ENCODE results near the gene EGLN2. TPM values are rescaled to one million over a fixed set of nuclear protein-coding genes. Genes with fewer than 3 reads are reported as not detected.
"Not testable (repeated sequence)": the region's sequence is repeated elsewhere in the genome, so short reads cannot be mapped to it uniquely, and the experiment has no call there.

Gene EGLN2
- total RNA-seq, 4 donors from 2014 or later: 30.3 to 50.9 (median 33.0) TPM

DNA sequence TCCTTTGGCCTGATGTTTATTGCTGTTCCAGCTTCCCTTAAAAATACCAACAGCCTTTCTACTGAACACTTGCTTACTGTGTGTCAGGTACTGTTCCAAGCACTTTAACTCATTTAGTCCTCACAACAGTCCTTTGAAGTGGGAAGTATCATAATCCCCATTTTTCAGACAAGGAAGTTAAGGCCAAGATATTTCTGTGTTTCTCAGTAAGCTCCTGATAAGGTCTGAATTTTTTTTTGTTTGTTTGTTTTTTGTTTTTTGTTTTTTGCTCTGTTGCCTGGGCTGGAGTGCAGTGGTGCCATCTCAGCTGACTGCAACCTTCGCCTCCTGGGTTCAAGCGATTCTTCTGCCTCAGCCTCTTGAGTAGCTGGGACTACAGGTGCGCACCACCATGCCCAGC lies 40.5 kb upstream of the EGLN2 start:
- Histone ChIP-seq H3K9me3 (no peaks in the 10 kb centered on the region), H3K27ac (no peak overlapping the region), H3K36me3 (peaks cover 32 to 94% (median 52%) of the 10 kb centered on the region in 3 donors), H3K4me1 (peaks cover 22 to 60% (median 26%) of the 10 kb centered on the region in 3 donors), H3K4me3 (no peak overlapping the region), H3K27me3 (no peaks in the 10 kb centered on the region)
- WGBS, 2 donors: 100% methylated on average over 3 of the region's 3 CpGs
- no peak for DNase-seq
- intact Hi-C loops (cut with DNase I): no loop called here
- TF ChIP-seq, protein P1, sequence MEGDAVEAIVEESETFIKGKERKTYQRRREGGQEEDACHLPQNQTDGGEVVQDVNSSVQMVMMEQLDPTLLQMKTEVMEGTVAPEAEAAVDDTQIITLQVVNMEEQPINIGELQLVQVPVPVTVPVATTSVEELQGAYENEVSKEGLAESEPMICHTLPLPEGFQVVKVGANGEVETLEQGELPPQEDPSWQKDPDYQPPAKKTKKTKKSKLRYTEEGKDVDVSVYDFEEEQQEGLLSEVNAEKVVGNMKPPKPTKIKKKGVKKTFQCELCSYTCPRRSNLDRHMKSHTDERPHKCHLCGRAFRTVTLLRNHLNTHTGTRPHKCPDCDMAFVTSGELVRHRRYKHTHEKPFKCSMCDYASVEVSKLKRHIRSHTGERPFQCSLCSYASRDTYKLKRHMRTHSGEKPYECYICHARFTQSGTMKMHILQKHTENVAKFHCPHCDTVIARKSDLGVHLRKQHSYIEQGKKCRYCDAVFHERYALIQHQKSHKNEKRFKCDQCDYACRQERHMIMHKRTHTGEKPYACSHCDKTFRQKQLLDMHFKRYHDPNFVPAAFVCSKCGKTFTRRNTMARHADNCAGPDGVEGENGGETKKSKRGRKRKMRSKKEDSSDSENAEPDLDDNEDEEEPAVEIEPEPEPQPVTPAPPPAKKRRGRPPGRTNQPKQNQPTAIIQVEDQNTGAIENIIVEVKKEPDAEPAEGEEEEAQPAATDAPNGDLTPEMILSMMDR (IDR thresholded peaks at IDR 0.05): no peak
- TF ChIP-seq POLR2A (IDR thresholded peaks at IDR 0.05): no peak

DNA sequence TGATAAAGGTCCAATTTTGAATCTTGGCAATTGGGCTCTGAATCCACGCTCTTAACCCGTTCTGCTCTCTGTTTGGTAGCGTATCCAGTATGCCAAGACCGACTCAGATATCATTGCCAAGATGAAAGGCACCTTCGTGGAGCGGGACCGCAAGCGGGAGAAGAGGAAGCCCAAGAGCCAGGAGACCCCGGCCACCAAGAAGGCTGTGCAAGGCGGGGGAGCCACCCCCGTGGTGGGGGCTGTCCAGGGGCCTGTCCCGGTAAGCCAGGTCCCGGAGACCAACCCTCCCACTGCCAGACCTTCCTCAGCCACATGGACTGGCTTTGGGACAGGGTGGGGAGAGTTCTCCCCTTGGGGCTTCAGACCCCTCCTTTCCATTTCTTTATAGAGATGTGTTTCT lies 39.6 kb upstream of the EGLN2 start:
- no peak for TF ChIP-seq POLR2A (IDR thresholded peaks at IDR 0.05)
- TF ChIP-seq, protein P1 (IDR thresholded peaks at IDR 0.05): no peak
- WGBS, 2 donors: 90% methylated on average over 2 to 12 of the region's 13 CpGs
- Histone ChIP-seq H3K27me3 (no peaks in the 10 kb centered on the region), H3K27ac (no peak overlapping the region), H3K4me3 (no peak overlapping the region), H3K36me3 (peaks cover 37 to 95% (median 60%) of the 10 kb centered on the region in 3 donors), H3K4me1 (peaks cover 16 to 51% (median 17%) of the 10 kb centered on the region in 3 donors), H3K9me3 (no peaks in the 10 kb centered on the region)
- no peak for DNase-seq
- intact Hi-C loops (cut with DNase I): no loop called here

DNA sequence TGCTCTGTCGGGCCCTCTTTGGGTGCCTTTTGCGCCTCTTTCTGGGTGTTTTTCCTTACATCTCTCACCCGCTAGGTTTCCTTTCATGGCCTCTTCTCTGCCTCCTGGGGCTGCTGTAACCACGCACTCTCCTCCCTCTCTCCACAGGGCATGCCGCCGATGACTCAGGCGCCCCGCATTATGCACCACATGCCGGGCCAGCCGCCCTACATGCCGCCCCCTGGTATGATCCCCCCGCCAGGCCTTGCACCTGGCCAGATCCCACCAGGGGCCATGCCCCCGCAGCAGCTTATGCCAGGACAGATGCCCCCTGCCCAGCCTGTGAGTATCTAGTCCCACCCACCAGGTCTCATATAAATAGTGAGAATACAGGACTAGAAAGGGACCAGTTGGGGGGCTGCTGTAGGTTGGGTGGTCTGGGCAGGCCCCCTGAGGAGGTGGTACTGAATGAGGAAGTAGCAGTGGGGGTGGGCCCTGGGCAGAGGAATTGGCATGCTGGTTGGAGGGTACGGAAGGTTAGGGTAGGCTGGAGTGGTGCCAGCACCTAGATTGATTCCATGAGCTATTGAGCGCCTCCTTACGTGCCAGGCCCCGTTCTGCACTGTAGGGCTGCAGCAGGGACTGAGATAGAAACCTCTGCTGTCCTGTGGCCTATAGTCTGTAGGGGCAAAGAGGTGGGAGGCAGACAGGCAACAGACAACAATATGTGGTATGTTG lies 36.1 kb upstream of the EGLN2 start:
- H3K4me1 ChIP-seq: peaks cover 0 to 16% (median 0%) of the 10 kb centered on the region in 3 donors
- TF ChIP-seq, protein P1 (IDR thresholded peaks at IDR 0.05): no peak
- no peak for TF ChIP-seq POLR2A (IDR thresholded peaks at IDR 0.05)
- intact Hi-C loops (cut with DNase I): no loop called here
- H3K9me3 ChIP-seq: no peaks in the 10 kb centered on the region
- 84 to 94% methylated on average over 12 to 16 of the region's 17 CpGs for WGBS, 2 donors
- DNase-seq: no peak
- H3K36me3 ChIP-seq: peaks cover 33 to 93% (median 76%) of the 10 kb centered on the region in 3 donors
- no peak overlapping the region for H3K4me3 ChIP-seq
- no peaks in the 10 kb centered on the region for H3K27me3 ChIP-seq
- H3K27ac ChIP-seq: no peak overlapping the region

DNA sequence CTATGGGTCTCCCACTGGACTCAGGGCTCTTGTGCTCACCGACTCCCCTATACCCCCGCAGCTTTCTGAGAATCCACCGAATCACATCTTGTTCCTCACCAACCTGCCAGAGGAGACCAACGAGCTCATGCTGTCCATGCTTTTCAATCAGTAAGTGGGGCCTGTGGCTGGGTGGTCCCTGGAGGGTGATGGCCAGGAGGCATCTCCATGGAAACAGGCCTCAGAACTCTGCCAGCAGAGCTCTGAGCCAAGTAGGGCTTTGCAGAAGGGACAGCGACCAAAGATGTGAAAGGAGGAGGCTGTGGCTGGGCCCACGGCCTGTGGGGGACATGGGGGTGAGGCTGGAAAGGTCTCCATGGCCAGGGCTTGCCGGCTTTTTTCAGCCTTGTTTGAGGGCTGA lies 35.5 kb upstream of the EGLN2 start:
- Histone ChIP-seq H3K36me3 (peaks cover 33 to 87% (median 71%) of the 10 kb centered on the region in 3 donors), H3K4me1 (peaks cover 0 to 10% (median 0%) of the 10 kb centered on the region in 3 donors), H3K27ac (no peak overlapping the region), H3K27me3 (no peaks in the 10 kb centered on the region), H3K9me3 (no peaks in the 10 kb centered on the region), H3K4me3 (no peak overlapping the region)
- DNase-seq: no peak
- 86 to 92% methylated on average over 4 to 6 of the region's 7 CpGs for WGBS, 2 donors
- intact Hi-C loops (cut with DNase I): no loop called here
- no peak for TF ChIP-seq POLR2A (IDR thresholded peaks at IDR 0.05)
- TF ChIP-seq, protein P1 (IDR thresholded peaks at IDR 0.05): no peak

DNA sequence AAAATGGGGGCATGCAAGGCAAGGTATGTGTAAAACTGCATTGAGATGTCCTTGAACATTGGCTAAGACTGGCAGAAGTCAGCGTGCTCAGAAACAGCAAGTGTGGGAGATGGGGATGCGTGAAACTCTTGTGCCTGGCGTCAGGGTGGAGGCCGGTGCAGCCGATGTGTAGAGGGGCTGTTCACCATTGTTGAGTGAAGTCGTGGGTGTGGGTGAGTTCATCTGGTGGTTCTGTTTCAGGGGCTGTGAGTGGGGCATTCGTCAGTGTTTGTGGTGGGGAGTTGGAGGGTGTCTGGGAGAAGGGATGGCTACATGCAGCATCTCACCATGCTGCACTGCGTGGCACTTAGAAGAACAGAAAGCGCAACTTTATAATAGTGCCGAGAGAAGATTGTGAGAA lies 35.0 kb upstream of the EGLN2 start:
- peaks cover 0 to 10% (median 0%) of the 10 kb centered on the region in 3 donors for H3K4me1 ChIP-seq
- no peaks in the 10 kb centered on the region for H3K27me3 ChIP-seq
- H3K36me3 ChIP-seq: peaks cover 33 to 83% (median 71%) of the 10 kb centered on the region in 3 donors
- intact Hi-C loops (cut with DNase I): no loop called here
- WGBS, 2 donors: 86 to 91% methylated on average over 10 of the region's 10 CpGs
- H3K9me3 ChIP-seq: no peaks in the 10 kb centered on the region
- no peak overlapping the region for H3K27ac ChIP-seq
- no peak for DNase-seq
- TF ChIP-seq POLR2A (IDR thresholded peaks at IDR 0.05): no peak
- TF ChIP-seq, protein P1 (IDR thresholded peaks at IDR 0.05): no peak
- H3K4me3 ChIP-seq: no peak overlapping the region

DNA sequence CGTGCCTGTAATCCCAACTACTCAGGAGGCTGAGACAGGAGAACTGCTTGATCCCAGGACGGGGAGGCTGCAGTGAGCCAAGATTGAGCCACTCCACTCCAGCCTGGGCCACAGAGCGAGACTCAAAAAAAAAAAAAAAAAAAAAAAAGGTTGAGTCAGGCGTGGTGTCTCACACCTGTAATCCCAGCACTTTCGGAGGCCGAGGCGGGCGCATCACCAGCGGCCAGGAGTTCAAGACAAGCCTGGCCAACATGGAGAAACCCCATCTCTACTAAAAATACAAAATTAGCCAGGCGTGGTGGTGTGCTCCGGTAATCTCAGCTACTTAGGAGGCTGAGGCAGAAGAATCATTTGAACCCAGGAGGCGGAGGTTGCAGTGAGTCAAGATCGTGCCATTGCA lies 32.6 kb upstream of the EGLN2 start:
- H3K4me3 ChIP-seq; H3K4me1 ChIP-seq; H3K9me3 ChIP-seq; H3K27me3 ChIP-seq; intact Hi-C loops (cut with DNase I); H3K27ac ChIP-seq; DNase-seq: not testable (repeated sequence)
- WGBS, 2 donors: 87 to 95% methylated on average over 13 of the region's 13 CpGs
- H3K36me3 ChIP-seq: peaks cover 30 to 59% (median 51%) of the 10 kb centered on the region in 3 donors

All from esophagus squamous epithelium (tissue), 5 donors.